ENCODE results near the gene BRAP.

DNA sequence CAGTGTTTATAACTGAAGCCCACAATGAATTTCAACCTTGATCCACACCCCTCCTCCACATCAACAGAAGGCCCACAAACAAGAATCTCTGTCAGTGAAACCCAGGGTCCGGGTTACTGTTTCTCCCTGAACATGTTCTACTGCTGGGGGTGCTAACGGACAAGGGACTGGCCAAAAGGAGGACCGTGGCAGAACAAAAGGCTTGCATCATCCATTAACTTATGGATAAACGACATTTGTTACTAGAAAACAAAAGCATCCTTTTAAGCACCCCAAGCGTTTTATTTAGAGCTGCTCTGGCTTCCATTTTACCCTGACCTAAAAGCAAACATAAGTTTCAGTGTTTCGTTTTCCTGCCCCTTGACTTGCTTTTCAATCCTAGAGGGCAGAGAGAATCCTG lies 32.2 kb downstream of the BRAP start:
- TF ChIP-seq CTCF (IDR thresholded peaks at IDR 0.05) (no peak), ZFX (IDR thresholded peaks at IDR 0.05; ENCODE audit: borderline replicate concordance) (no peak)

Measured in 22Rv1 (cell line).